K562 (cell line): ENCODE data around the gene COL28A1. TPM values are rescaled to one million over a fixed set of nuclear protein-coding genes. Genes with fewer than 3 reads are reported as not detected.

ENCODE experiments used
- ARID2 ChIP-seq: fragments of 450-650 bp; IDR thresholded peaks from 2 replicates; pipeline ENCODE4 v1.6.1; 2017; ENCODE audit warnings: antibody characterized with exemption, mild to moderate bottlenecking
- PTRF ChIP-seq: fragments of 450-650 bp; IDR thresholded peaks from 2 replicates; pipeline ENCODE4 v1.6.1; 2016; ENCODE audit warnings: mild to moderate bottlenecking, missing genetic modification characterization, missing compliant biosample characterization
- SIX5 ChIP-seq, 2 experiments: IDR thresholded peaks; 2 replicates each; pipeline ENCODE4 v1.6.1; 2011; ENCODE audit warnings: low read length in 2 of 2, borderline replicate concordance in 1 of 2, low read depth in 1 of 2, mild to moderate bottlenecking in 1 of 2, moderate library complexity in 1 of 2; ENCODE audit not compliant: insufficient read depth in 1 of 2
- SRSF1 ChIP-seq: fragments of 200-400 bp; formaldehyde crosslinking; IDR thresholded peaks from 2 replicates; pipeline ENCODE4 v1.6.1; 2017; ENCODE audit warnings: mild to moderate bottlenecking, low read depth, low read length, moderate library complexity
- U2AF1 ChIP-seq: fragments of 200-400 bp; formaldehyde crosslinking; optimal IDR thresholded peaks from 2 replicates; pipeline ENCODE3; 2017; ENCODE audit warnings: mild to moderate bottlenecking, low read depth, low read length, moderate library complexity
- USF2 ChIP-seq: sonication (generic); formaldehyde crosslinking; IDR thresholded peaks from 2 replicates; pipeline ENCODE4 v1.5.0; 2020; ENCODE audit warnings: missing genetic modification reagents
- ZKSCAN8 ChIP-seq: fragments of 200-800 bp; sonication (Bioruptor generic); IDR thresholded peaks from 2 replicates; pipeline ENCODE4 v1.6.1; 2016; ENCODE audit warnings: missing genetic modification characterization, missing compliant biosample characterization
- ZNF217 ChIP-seq: sonication (generic); formaldehyde crosslinking; IDR thresholded peaks from 2 replicates; pipeline ENCODE4 v1.8.0; 2022; ENCODE audit warnings: mild to moderate bottlenecking, missing genetic modification reagents
- ZNF263 ChIP-seq: sonication (generic); formaldehyde crosslinking; IDR thresholded peaks from 2 replicates; pipeline ENCODE4 v1.8.0; 2022; ENCODE audit warnings: mild to moderate bottlenecking, missing genetic modification reagents, borderline replicate concordance
- ZNF407 ChIP-seq: fragments of 450-650 bp; IDR thresholded peaks from 2 replicates; pipeline ENCODE4 v1.6.1; 2016; ENCODE audit warnings: low read depth
- ZNF583 ChIP-seq: fragments of 250-450 bp; sonication (Bioruptor Pico); IDR thresholded peaks from 2 replicates; pipeline ENCODE4 v1.4.0; 2020
- polyA plus RNA-seq, 8 experiments: library from polyadenylated mRNA; depleted of rRNA in 4 of 8; stranded (reverse) in 5 of 8; unstranded in 3 of 8; fragments of >200 nt; fragmentation: Nextera tagmentation in 2 of 8; fragmentation: Illumina TruSeq in 1 of 8; extraction: Ambion mirVana in 2 of 8; extraction: Trizol in 1 of 8; gene quantifications; 2 replicates each; pipeline versions ENCODE4 v1.2.1 to v1.2.3, GENCODE V29; 2011 to 2014; ENCODE audit warnings: inconsistent platforms in 1 of 8, missing spikeins in 1 of 8
- total RNA-seq, 7 experiments: library from RNA; depleted of rRNA in 6 of 7; stranded (reverse); fragments of >200 nt in 6 of 7; fragmentation: Illumina TruSeq in 2 of 7; extraction: Trizol in 2 of 7; gene quantifications; 2 replicates each; pipeline versions ENCODE4 v1.2.1 to v1.2.3, GENCODE V29; 2011 to 2021; ENCODE audit warnings: low replicate concordance in 1 of 7
- TF ChIP-seq, protein P1 (sequence below): fragments of 450-650 bp; conservative IDR thresholded peaks from 2 replicates; pipeline ENCODE4 v1.6.1; 2016; ENCODE audit warnings: missing genetic modification characterization, low read depth, mild to moderate bottlenecking, control low read depth, missing compliant biosample characterization
- TF ChIP-seq, protein P2 (sequence below): fragments of 250-450 bp; sonication (Bioruptor Pico); IDR thresholded peaks from 2 replicates; pipeline ENCODE4 v1.5.0; 2020; ENCODE audit warnings: mild to moderate bottlenecking, borderline replicate concordance

The COL28A1 gene
- total and polyA plus RNA-seq, 9 of the 15 experiments (the other 6 are each of a cell fraction or from before 2014, with no cell fraction given), result 0.03 to 0.13 (median 0.05) TPM; not detected in 3

- TF ChIP-seq ZNF407 (no peak), ZNF217 (no peak), ZNF583 (CRISPR knock-in tag) (no peak), USF2 (CRISPR knock-in tag) (peak; percentile 34; the same call in 1 of the 2 replicates), ZKSCAN8 (CRISPR knock-in tag) (no peak), SRSF1 (no peak), PTRF (tag) (no peak), SIX5 (IDR thresholded peaks at IDR 0.05; ENCODE audit: borderline replicate concordance in 1 of 2, insufficient read depth in 1 of 2, low read depth in 1 of 2, low read length in 2 of 2) (no peak), U2AF1 (peak; percentile 35), ARID2 (no peak), ZNF263 (CRISPR knock-in tag) (peak; percentile 58; the same call in 1 of the 2 replicates)
- TF ChIP-seq, protein P1, sequence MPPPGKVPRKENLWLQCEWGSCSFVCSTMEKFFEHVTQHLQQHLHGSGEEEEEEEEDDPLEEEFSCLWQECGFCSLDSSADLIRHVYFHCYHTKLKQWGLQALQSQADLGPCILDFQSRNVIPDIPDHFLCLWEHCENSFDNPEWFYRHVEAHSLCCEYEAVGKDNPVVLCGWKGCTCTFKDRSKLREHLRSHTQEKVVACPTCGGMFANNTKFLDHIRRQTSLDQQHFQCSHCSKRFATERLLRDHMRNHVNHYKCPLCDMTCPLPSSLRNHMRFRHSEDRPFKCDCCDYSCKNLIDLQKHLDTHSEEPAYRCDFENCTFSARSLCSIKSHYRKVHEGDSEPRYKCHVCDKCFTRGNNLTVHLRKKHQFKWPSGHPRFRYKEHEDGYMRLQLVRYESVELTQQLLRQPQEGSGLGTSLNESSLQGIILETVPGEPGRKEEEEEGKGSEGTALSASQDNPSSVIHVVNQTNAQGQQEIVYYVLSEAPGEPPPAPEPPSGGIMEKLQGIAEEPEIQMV, result no peak
- TF ChIP-seq, protein P2, sequence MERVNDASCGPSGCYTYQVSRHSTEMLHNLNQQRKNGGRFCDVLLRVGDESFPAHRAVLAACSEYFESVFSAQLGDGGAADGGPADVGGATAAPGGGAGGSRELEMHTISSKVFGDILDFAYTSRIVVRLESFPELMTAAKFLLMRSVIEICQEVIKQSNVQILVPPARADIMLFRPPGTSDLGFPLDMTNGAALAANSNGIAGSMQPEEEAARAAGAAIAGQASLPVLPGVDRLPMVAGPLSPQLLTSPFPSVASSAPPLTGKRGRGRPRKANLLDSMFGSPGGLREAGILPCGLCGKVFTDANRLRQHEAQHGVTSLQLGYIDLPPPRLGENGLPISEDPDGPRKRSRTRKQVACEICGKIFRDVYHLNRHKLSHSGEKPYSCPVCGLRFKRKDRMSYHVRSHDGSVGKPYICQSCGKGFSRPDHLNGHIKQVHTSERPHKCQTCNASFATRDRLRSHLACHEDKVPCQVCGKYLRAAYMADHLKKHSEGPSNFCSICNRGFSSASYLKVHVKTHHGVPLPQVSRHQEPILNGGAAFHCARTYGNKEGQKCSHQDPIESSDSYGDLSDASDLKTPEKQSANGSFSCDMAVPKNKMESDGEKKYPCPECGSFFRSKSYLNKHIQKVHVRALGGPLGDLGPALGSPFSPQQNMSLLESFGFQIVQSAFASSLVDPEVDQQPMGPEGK (CRISPR knock-in tag), result no peak
Measured at GRCh38 chr7:7566651-7567611, 31.3 kb upstream of the COL28A1 start, which contains the start of gene MIOS (continued).
